Stimulated activated CD8-positive, alpha-beta memory T cell treated with anti-CD3 and anti-CD28 coated beads, Interleukin-12 subunit alpha, Interleukin-12 subunit beta, amount 100 ng/mL, for 24 hours (primary cell): ENCODE data around the gene SLC23A2.
"Not testable (repeated sequence)": the region's sequence is repeated elsewhere in the genome, so short reads cannot be mapped to it uniquely, and the experiment has no call there.

Experiments used
- DNase-seq: peaks from one replicate; pipeline ENCODE4 v3.0.0-alpha.2; 2020; ENCODE audit errors: extremely low read depth

Gene SLC23A2

DNA sequence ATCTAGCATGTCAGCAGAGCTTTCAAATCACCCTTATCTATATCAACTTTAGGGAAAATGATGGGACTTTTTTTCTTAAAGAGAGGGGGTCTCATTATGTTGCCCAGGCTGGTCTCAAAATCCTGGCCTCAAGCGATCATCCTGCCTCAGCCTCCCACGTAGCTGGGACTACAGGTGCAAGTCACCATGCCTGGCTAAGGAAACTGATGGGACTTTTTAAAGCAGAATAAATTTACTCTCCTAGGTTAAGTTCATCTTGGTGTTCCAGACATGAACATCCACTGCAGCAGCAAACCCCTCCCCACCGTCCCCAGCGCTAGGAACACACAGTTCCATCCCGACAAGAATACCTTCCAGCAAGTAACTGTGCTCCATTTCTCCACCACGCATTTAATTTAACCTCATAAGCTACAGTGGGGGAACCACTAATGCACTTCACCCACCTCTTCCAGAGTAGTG is 64.9 kb downstream of the SLC23A2 start:
- no peak for DNase-seq

GRCh38 chr20:4932061-4932460 is 69.2 kb downstream of the SLC23A2 start:
- DNase-seq = no peak

DNA sequence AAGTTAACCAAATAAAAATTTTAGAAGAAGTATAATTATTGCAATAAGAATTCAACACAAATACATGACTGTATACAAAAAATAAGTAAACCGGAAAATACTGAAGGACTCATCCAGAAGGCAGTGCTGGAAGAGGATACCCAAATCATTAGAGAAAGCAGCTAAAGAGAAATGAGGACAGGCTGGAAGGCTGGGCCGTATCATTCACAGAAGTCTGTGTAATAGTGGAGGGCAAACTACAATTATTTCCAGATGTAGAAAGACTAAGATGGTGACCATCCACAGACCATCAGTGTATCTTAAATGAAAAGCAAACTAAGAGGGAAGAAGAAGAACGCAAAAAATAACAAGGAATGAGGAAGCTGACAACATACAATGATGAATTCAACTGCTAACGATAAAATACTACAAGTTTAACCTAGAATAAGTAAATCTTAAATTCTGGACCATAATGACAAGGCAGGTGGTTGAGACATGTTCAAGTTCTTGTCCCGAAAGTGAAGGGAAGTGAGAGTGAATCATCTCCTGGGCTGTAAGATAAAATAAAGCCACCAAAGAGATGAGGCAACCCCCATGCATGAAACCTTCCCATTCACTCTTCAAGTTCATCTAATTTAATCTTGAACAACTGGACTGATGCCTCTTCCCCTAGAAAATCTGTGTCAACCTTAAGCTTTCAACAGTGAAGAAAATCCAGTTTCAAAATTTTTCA is 71.5 kb downstream of the SLC23A2 start:
- no peak for DNase-seq

DNA sequence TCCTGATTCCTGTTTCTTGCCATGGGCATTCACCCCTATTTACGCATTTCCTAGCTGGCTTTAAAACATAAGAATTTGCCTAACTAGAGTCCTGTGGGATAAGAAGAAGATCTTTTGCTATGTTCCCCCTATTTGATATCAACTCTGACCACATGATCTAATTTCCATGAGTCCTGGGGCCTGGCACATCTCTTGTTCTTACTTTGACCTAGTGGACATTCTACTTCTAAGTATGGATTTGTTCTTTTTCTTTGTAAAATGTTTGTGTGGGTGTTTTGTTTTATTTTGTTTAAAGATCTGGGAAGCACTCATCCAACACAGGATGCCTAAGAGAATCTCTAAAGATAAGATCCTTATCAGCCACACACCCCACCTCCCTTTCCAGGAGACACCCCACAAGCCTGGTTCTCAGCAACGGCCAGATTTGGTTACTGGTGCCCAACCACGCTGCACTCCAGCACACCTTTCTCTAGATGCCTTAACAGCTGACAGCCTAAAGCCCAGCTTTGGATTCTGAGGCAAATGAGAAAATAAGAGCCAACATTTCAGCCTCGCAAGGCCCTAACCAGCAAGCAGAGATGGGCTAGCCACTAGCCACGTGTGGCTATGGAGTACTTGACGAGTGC is 74.7 kb downstream of the SLC23A2 start:
- no peak for DNase-seq

DNA sequence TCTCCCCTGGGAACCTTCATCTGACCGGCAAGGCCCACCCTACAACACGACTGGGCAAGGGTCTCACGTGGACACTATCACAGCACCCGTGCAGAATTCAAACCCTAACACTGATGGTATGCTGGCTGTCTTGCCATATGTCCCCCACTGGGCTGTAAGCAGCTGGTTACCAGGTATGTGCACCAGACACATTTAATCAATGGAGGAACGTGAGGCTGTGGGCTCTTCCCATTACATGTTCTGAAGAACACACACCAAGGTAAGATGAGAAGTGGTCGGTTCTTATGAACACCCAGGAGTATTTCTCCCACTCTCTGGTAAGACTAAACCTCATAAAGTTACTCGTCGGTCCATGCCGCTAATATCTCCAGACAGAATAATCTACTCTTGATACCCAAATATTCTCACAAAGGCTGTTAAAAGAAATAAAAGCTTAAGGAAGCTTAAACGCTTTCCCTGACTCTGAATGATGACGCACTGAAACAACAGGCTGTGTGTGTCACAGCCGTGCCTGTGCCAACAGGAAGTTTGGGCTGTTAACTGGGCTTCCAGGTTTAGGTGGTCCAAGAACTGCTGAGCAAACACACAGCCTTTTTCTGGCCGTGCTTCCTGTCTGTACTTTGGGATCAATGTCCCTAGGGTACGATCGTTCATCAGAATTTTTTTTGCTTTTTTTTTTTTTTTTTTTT is 75.3 kb downstream of the SLC23A2 start:
- DNase-seq = no peak

GRCh38 chr20:4924446-4924845 is 76.9 kb downstream of the SLC23A2 start:
- DNase-seq = no peak

DNA sequence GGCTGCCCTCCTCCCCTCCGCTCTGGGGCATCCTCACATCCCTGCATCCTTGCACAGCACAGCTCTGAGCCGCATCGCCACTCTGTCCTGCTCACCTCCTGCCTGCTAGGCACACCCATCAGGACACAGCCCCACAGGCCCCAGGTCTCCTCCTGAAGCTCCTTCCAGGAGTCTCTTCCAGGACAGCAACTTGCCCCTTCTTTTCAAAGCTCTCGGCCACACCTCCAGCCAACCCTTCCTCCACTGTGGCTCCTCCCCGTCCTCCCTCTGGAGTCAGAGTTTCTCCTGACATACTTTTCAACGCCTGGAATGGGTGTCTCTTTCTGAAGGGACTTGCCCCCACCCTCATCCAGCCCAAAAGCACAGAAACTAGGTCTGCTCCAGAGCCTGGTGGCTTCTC is 77.3 kb downstream of the SLC23A2 start:
- DNase-seq = no peak

DNA sequence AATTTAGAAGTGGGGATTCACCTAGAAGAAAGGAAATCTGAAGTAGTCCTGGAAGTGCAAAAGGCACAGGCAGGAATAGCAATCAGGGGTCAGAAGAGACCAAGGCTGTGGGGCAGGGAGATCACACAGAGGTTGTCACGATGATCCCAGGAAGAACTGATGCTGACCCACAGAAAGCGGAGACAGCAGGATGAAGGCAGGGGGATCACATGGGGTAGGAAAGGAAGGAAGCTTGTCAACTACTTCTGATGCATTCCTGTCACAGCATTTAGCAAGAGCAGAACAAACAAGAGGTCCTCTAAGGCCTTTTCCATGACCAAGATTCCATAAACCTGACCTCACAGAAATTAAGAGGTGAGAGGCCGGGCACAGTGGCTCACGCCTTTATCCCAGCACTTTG is 79.1 kb downstream of the SLC23A2 start:
- no peak for DNase-seq

DNA sequence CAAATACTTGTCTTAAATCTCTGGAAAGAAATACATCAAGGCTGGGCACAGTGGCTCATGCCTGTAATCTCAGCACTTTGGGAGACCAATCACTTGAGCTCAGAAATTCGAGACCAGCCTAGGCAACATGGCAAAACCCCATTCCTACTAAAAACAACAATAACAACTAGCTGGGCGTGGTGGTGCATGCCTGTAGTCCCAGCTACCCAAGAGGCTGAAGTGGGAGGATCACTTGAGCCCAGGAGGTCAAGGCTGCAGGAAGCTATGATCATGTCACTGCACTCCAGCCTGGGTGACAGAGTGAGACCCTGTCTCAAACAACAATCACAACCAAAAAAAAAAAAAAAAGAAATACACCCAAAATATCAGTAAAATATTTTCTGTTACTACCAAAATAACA is 80.0 kb downstream of the SLC23A2 start:
- not testable (repeated sequence) for DNase-seq

GRCh38 chr20:4920655-4921054 is 80.7 kb downstream of the SLC23A2 start:
- no peak for DNase-seq

DNA sequence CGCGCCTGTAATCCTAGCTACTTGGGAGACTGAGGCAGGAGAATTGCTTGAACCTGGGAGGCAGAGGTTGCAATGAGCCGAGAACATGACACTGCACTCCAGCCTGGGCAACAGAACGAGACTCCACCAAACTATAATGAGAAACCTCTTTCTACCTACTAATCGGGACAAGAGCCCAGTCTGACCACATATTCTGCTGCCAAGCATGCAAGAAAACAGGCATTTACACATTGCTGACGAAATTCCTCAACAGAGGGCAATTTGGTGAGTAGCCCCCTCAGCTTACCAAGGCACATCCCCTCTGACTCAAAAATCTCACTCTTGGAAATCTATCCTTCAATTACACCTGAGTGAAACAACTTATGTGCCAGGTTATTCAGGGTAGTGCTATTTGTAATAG is 81.2 kb downstream of the SLC23A2 start:
- DNase-seq = no peak

DNA sequence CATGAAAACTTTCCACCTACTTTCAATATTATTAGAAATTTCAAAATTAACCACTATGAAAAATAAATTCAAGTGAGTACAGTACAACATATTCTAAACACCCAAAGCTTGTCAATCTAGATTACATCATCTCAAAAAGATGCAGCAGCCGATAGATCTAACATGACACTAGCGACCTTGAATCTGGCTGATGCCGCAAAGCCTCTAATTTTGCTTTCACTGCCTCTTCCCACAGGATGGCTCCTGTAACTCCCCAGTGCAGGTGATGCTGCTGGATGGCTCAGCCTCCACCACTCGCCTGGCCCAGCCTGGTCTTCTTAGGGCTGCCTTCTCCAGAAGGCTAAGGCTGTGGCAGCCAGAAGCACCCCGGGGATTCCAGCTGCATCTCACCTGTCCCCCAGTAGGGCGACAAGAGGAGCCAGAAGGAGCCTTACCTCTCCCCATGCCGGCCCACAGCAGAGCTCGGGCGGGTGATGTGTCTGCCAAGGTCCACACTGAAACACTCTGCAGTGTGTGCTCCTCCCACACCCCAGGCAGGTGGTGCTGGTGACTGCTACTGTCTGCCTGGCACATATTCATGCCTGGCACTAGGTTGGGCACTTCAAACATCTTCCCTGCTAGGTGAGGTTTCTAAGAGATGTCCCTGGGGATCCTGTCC is 82.1 kb downstream of the SLC23A2 start:
- DNase-seq = no peak

DNA sequence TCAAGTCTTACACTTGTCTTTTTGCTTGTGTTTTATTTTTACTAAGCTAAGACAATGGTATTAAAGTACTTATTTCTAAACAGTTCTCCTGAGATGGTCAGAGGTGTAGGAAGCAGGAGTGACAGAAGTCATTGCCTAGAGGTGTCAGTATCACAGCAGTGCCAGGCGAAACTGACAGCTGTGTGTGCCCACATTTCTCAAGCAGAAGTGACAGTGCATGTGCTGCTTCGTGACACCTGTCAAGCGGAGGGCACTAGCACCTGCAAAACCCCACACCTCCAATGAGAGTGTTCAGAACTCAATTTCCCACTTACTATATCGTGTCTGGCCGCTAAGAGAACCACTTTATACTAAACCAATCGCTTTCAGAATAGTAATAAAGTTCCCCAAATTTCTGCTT is 82.8 kb downstream of the SLC23A2 start:
- DNase-seq = no peak

DNA sequence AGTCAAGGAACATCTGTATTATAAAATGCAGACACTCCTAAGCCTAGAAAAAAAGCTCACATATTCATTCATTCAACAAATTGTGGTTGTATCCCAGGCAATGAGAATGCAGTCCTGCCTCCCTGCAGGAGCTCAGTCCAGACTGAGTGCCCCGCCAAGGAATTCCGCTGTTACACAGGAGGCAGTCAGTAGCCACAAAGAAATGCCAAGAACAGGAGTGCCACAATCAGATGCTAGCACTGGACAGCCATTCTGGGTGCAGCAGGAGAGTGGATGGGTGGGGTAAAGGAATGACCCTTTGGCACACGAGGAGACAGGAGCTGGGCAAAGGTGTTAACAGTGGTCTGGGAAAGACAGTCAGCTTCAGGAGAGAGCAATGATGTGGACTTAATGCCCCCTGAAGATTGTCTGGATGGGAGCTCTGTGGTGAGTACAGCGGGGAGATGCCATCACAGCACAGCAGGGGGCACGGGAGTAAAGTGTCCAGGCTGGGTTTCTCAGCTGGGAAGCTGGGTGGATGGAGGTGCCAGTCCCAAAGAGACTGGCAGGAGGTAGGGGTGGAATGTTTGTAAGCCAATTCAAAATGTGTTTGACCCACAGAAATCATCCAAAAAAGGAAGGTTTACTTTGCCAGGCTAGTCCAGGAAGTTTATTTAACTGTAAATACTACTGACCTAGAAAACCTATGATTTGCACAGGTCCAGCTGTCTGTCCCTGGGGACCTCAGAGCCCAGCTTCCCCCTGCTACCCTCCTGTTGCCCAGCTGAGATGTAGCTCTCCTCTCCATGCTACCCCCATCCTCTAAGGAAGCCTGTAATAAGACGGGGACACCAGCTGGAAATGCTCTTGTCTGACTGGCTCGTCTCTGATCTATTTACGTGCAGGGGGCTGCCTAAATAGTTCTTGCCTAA is 84.1 kb downstream of the SLC23A2 start:
- DNase-seq = no peak

- DNase-seq = no peak
Observed at GRCh38 chr20:4913147-4913546, 88.2 kb downstream of the SLC23A2 start.

DNA sequence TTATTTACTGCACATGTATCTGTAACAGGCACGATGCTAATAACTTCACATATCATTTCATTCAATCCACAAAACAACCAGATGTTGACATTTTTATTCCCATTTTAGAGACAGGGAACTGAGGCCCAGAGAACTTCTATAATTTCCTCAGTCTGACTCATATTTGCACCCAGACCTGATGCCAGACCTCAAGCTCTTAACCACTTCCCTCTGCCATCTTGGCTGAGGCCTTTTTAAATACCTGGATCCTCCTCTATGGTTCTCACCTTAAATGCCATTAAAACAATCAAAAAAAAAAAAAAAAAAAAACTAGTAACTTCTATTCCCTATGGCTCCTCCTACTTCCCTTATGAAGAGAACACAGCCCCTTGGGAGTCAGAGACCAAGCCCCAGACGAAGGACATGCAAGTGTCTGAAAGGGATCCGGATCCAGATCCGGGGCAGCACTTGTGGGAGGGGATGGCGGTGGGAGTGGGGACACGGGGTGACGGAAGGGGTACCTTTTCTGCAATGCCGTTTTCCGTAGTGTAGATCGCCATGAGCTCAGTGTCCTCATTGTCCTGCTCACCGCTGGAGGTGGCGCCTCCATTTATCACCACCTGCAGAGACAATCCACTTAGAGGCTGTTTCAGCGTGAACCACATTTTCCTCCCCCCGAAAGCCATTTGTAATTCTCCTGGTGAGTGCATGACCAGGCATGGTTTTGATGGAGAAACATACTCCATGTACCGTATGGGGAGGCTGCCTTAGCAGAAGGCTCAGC is 88.7 kb downstream of the SLC23A2 start:
- no peak for DNase-seq

DNA sequence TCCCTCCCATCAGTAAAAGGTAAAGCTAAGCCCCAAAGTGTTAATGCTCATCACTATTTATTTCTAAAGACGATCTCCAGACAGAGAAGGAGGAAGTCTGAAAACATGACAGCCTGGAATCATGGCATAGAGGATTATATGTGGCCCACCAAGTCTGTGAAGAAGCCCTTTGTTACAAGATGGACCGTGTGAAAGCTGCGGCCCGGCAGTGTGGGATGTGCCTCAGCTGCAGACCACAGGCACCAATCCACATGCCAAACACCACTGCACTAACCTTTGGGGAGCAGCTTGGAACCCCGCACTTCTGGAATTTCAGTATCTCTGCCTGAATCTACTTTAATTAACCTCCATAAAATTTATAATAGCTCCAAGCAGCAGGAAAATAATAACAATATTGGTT is 90.4 kb downstream of the SLC23A2 start:
- DNase-seq = no peak

DNA sequence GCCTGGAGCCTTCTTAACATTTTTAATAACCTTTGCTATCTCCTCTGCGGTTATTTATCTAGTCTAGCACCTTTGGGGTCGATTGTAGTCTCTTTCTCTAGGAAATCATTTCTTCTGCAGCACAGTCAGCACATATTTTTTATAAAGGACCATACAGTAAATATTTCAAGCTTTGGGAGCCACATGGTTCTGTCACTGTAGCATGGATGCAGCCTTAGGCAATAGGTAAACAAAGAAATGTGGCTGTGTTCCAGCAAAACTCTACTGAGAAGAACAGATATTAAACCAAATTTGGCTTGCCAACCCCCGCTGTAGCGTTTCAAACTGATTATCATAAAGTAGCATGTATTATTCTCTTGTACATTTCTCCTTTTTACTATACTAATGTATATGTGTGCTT is 95.7 kb downstream of the SLC23A2 start:
- DNase-seq = no peak

DNA sequence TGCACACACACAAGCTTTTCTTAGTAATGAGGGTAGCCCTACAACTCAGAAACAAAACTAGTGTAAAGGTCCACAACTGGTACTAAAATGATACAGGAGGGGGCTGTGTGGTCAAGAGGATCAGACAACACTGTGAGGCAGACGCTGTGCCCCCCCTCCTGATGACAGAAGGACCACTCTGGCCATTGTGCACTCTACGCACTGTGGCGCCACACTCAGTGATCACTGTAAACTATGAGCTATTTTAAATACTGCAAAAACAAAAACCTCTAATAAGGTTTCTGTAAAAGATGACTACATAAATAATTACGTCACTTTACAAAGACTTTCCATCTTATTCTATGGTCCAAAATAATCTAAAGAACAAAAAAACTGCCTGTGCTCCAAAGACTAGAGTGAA is 96.1 kb downstream of the SLC23A2 start:
- no peak for DNase-seq

DNA sequence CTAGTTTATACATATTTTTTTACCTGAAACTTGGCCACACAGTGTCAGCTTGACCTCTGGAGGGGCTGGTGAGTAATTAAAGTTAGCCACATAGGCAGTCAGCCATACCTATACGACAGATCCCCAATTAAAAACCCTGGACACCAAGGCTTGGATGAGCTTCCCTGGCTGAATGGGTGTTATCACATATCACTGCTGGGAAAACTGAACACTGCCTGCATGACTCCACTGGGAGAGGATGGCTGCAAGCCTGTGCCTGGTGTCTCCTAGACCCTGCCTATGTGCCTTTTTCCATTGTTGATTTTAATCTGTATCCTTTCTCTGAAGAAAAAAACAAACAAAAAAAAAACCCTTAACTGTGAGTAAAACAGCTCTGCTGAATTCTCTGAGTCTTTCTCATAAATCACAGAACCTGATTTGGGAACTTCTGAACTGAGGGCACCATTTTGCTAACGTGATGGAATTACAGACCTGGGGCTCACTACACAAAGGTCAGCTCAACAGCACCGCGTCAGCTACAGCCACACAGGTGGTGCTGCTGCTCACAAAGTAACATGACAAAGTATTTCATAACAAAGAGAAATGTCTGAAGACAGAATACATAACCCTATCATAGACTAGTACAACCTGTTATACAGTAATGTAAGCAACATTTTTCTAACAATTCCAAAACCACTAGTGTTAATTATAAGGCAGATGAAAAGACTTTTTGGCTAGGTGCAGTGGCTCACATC is 97.0 kb downstream of the SLC23A2 start:
- no peak for DNase-seq
